NCI-H2196 treated with DMSO at 0.1 percent for 48 hours (cell line): ENCODE measurements around the gene RPL38.

ENCODE experiments used
- DNase-seq: peaks from one replicate; lab custom pipeline; 2025; ENCODE audit not compliant: unreplicated experiment; lab: John Stamatoyannopoulos, UW

The RPL38 gene

GRCh38 chr17:74224959-74225725 lies 21.7 kb downstream of the RPL38 start:
- no peak for DNase-seq

GRCh38 chr17:74226252-74226651 lies 22.8 kb downstream of the RPL38 start:
- DNase-seq: no peak

- DNase-seq: no peak
Measured at GRCh38 chr17:74227271-74228080, 24.0 kb downstream of the RPL38 start.

- no peak for DNase-seq
Measured at GRCh38 chr17:74228306-74228978, 25.0 kb downstream of the RPL38 start.

GRCh38 chr17:74230896-74231295 lies 27.4 kb downstream of the RPL38 start:
- DNase-seq: no peak

GRCh38 chr17:74231928-74232907 lies 28.7 kb downstream of the RPL38 start:
- DNase-seq: no peak

- DNase-seq: no peak
Measured at GRCh38 chr17:74233937-74234336, 30.5 kb downstream of the RPL38 start.

GRCh38 chr17:74234486-74234885 lies 31.0 kb downstream of the RPL38 start:
- no peak for DNase-seq

- no peak for DNase-seq
Measured at GRCh38 chr17:74235040-74235581, 31.6 kb downstream of the RPL38 start.

GRCh38 chr17:74235911-74236371 lies 32.5 kb downstream of the RPL38 start:
- DNase-seq: no peak

- no peak for DNase-seq
Measured at GRCh38 chr17:74237321-74237720, 33.8 kb downstream of the RPL38 start.

GRCh38 chr17:74239172-74239571 lies 35.7 kb downstream of the RPL38 start:
- no peak for DNase-seq

GRCh38 chr17:74240618-74241205 lies 37.2 kb downstream of the RPL38 start:
- DNase-seq: no peak

- DNase-seq: no peak
Measured at GRCh38 chr17:74241431-74241830, 38.0 kb downstream of the RPL38 start.

GRCh38 chr17:74241847-74242246 lies 38.4 kb downstream of the RPL38 start:
- DNase-seq: no peak

GRCh38 chr17:74243013-74243755 lies 39.7 kb downstream of the RPL38 start:
- DNase-seq: peak; percentile 5

- no peak for DNase-seq
Measured at GRCh38 chr17:74244128-74244527, 40.6 kb downstream of the RPL38 start.

GRCh38 chr17:74244548-74244947 lies 41.1 kb downstream of the RPL38 start:
- DNase-seq: no peak
